CD4-positive, alpha-beta T cell treated with Interferon gamma for 1 hour (primary cell): Measurements from ENCODE around the gene AHCTF1.

Source experiments
- DNase-seq: peaks from one replicate; pipeline ENCODE4 v3.0.0-alpha.2; 2020

The AHCTF1 gene

DNA sequence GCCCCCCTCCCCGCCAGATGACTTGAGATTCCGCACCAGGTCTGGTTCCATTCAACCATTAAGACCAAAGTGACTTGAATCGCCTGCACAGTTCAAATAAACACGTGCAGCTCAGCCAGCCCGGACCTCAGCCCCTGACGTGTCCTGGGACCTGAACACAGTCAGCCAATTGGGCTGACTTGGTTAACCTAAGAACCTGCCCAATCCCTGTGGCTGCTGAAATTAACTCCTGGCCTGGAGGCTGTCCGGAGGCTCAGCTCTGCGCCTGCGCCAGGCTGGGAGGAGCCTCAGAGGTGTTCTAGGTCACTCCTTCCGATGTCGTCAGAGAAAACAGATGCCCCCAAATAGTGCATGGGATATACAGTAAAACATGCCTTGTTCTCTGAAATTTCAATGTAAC, 134.2 kb downstream of the AHCTF1 start:
- no peak for DNase-seq

DNA sequence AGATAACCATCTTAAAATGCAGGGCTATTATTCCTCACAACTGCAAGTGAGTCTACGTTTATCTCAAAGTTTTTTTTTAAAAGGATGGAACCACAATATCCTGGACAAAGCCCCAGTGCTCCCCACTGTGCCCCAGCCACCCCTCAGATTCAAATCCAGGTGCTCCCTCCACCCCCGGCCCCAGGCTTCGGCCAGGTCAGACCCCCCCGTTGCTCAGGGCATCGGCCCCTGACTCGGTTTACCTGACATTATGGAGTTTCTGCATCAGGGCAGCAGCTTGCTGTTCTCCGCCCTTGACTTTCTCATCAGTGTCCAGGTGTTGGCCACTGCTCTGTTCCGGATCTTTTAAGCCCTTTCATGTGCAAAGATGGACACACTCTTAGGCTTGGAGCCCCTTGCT, 134.6 kb downstream of the AHCTF1 start:
- DNase-seq = no peak

DNA sequence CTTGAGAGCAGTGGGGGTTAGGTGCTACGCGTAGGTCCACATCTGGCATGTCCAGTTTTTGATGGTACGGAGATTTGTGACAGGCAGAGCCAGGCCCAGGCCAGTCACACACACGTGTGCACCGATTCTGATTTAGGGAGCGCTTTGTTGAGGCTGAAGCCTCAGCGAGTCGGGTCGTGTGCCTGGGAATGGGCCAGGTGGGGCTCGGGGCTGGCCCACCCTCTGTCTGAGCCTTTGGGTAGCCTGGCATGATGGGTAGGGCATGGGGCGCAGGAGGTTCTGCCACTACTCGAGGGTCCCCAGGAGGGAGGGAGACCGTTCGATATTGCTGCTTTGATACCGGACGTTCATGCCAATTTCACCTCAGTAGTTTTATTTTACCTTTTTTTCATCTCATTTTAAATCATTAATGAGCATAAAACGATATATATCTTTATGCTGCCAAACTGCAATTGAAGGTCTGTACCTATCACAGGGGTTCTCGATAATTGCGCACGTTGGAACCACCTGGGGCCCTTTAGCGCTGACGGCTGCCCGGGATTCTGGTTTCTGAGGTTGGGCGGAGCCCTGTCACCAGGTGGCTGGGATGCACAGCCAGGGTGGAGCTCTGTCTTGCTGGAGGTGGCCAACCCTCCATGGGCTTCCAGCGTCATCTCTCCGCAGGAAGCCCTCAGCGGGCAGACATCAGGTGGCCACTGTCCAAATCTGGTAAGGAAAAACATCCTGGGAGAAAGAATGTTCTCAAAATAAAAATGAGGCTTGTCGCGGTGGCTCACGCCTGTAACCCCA, 135.6 kb downstream of the AHCTF1 start:
- no peak for DNase-seq

DNA sequence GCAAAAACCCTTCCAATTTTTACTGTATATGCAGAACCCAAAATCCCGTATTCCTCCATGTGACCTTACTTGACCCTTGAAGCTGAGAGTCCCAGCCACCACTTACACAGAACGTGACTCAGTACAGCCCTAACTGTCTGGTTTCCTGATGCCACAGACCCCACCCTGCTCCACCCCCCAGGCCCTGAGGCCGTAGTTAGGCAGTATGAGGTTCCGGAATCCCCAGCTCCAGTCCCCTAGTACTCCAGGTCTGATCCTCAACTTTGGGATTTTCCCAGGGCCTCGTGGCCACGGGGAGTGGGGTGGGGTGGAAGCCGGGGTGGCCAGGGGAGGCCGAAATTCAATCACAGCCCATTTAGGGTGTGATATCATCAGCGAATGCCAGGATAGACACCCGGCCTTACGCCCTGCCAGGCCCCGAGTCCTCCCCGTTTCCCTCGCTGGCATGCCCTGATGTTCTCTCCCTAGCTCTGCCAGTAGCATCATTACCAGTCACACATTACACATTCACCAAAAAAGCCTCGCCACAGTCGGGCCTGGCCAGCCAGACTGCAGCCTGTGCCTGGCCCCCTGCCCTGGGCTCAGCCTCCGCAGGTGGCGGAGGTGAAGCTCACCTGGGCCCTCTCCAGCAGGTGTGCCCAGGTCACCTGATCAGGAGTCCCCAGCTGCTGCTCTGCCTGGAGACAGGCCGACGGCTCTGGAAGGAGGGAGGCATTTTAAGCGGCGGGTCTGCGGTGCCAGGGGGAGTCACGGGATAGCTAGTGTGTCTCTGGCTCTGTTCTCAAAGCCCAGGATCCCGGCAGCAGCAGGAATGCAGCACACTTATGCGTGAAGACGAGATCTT, 136.7 kb downstream of the AHCTF1 start:
- DNase-seq = no peak

DNA sequence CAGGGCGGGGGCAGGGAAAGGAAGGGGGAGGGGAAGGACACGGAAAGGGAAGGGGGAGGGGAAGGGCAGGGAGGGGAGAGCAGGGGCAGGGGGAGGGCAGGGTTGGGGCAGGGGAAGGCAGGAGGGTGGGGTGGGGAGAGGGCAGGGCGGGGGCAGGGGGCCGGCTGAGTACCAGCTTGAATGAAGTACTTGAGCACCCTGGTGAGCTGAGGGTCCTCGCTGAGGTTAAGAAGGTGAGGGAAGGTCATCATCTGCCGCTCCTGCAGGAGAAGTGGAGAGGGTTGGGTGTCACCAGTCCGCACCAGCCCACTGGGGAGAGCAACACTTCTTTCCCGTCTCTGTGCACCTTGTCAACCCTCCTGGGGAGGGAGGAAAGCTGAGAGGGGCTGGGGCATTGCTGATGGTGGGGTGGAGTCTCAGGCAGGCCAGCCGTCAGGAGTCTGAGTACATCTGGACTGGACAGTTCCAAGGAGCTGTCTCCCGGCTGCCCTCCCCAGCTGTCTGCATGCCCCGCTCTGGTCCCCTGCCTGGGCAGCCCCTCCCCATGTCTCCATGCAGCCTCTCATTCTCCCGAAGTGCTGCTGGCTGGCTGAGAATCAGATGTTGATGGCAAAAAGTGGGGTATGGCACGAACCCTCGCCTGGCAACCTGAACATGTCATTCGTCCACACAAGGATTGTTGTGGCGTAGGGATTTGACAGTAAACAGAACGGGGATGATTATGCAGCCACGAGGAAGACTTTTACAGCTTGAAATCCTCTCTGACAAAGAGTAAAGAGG, 137.5 kb downstream of the AHCTF1 start:
- DNase-seq = no peak

- DNase-seq = no peak
Observed at GRCh38 chr1:246793356-246793896, 138.3 kb downstream of the AHCTF1 start.

- no peak for DNase-seq
Observed at GRCh38 chr1:246792603-246793002, 139.1 kb downstream of the AHCTF1 start.

DNA sequence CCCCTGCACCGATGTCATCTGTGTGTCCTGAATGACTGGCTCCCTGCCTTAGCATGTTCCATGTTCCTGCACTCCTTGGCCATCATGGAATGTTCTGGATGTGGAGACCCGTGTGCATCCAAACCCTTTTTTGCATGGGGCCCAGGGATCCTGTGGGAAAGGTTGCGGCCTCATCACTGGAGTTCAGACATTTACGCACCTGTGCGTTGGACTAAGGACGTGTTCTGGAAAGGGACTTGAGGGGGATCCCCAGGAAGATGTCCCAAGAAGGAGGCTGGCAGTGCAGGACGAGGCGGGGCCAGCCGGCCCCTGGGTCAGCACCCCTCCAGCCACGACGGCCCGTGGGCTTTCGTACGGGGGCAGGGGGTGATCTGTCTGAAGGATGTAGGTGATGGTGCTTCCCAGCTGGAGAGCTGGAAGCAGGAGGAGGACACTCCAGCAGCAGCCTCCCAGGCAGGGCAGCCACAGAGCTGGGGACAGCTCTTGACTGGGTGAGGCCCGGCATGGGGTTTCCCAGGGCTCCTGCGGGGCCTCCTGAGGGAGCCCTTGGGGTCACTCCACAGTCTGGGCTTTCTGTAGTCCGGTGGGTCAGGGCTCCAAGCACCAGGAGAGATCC, 140.3 kb downstream of the AHCTF1 start:
- DNase-seq = no peak

DNA sequence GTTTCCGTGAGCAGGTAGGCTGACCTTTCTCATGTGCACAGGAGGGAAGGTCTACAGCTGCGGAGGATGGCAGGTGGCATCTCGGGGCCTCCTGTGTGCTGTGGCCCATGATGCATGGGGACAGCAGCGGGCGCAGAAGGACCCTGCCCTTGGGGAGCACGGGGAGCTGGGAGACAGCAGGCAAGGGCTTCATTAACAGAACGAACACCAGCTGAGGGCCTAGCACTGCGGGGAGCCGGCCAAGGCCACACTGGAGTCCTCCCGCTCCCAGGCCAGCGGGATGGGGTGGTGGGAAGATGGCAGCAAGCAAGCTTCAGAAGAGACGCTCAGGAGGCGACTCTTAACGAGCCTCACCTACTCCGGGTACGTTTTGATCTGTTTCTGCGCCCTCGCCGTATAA, 140.9 kb downstream of the AHCTF1 start:
- no peak for DNase-seq

GRCh38 chr1:246790364-246790763, 141.4 kb downstream of the AHCTF1 start:
- DNase-seq = no peak

- DNase-seq = no peak
Observed at GRCh38 chr1:246789454-246790339, 142.1 kb downstream of the AHCTF1 start.
